HG03342 (cell line): ENCODE results near the gene PGM1.
A peak's percentile ranks its signal among the peaks of the same experiment; 100 is the strongest.
"Not testable (repeated sequence)": the region's sequence is repeated elsewhere in the genome, so short reads cannot be mapped to it uniquely, and the experiment has no call there.

Experiments used
- ATAC-seq: cut with Tn5 transposase; IDR thresholded peaks from one replicate; pipeline ENCODE4 v1.9.1; 2021; ENCODE audit warnings: mild to moderate bottlenecking, moderate library complexity; ENCODE audit not compliant: unreplicated experiment

The PGM1 gene

GRCh38 chr1:63593303-63593885 is at the start of gene PGM1:
Gene PGM1, plus strand, starts transcription at chr1:63593411. Its CDS starts 78 bp downstream, at chr1:63593489.
- peak; percentile 78 for ATAC-seq

GRCh38 chr1:63545780-63546179 is 47.4 kb upstream of the PGM1 start:
- ATAC-seq = no peak

GRCh38 chr1:63547621-63548294 is 45.5 kb upstream of the PGM1 start:
- ATAC-seq = no peak

- ATAC-seq = no peak
Measured at GRCh38 chr1:63548303-63548702, 44.9 kb upstream of the PGM1 start.

GRCh38 chr1:63548877-63549276 is 44.3 kb upstream of the PGM1 start:
- ATAC-seq = no peak

GRCh38 chr1:63555480-63555879 is 37.7 kb upstream of the PGM1 start:
- no peak for ATAC-seq

- ATAC-seq = no peak
Measured at GRCh38 chr1:63557365-63557987, 35.7 kb upstream of the PGM1 start.

- ATAC-seq = no peak
Measured at GRCh38 chr1:63559357-63559756, 33.9 kb upstream of the PGM1 start.

GRCh38 chr1:63563745-63564144 is 29.5 kb upstream of the PGM1 start:
- no peak for ATAC-seq

- ATAC-seq = no peak
Measured at GRCh38 chr1:63569068-63569467, 24.1 kb upstream of the PGM1 start.

GRCh38 chr1:63569640-63570316 is 23.4 kb upstream of the PGM1 start:
- ATAC-seq = no peak

- not testable (repeated sequence) for ATAC-seq
Measured at GRCh38 chr1:63572686-63573085, 20.5 kb upstream of the PGM1 start.

GRCh38 chr1:63574203-63574796 is 18.9 kb upstream of the PGM1 start:
- ATAC-seq = not testable (repeated sequence)

- ATAC-seq = no peak
Measured at GRCh38 chr1:63575340-63575826, 17.8 kb upstream of the PGM1 start.

- not testable (repeated sequence) for ATAC-seq
Measured at GRCh38 chr1:63586326-63586725, 6.9 kb upstream of the PGM1 start.

- no peak for ATAC-seq
Measured at GRCh38 chr1:63590166-63590560, 3.0 kb upstream of the PGM1 start.

- ATAC-seq = no peak
Measured at GRCh38 chr1:63592536-63593302, 492 bp upstream of the PGM1 start.

GRCh38 chr1:63593886-63594605 is 835 bp downstream of the PGM1 start:
- peak; percentile 58 for ATAC-seq

GRCh38 chr1:63595435-63595834 is 2.2 kb downstream of the PGM1 start:
- ATAC-seq = no peak

- ATAC-seq = no peak
Measured at GRCh38 chr1:63599799-63600198, 6.6 kb downstream of the PGM1 start.
